NCI-H524 treated with DMSO at 0.1 percent for 48 hours (cell line): ENCODE measurements around the gene BRD8.
"Not testable (repeated sequence)": the region's sequence is repeated elsewhere in the genome, so short reads cannot be mapped to it uniquely, and the experiment has no call there.

Source experiments
- DNase-seq: peaks from one replicate; lab custom pipeline; 2025; lab: John Stamatoyannopoulos, UW

BRD8 gene

GRCh38 chr5:138157626-138158025 lies 20.8 kb downstream of the BRD8 start:
- DNase-seq = no peak

GRCh38 chr5:138155977-138156376 lies 22.5 kb downstream of the BRD8 start:
- not testable (repeated sequence) for DNase-seq

GRCh38 chr5:138149530-138149929 lies 28.9 kb downstream of the BRD8 start:
- DNase-seq = no peak

- DNase-seq = no peak
Observed at GRCh38 chr5:138148811-138149210, 29.6 kb downstream of the BRD8 start.

GRCh38 chr5:138143578-138143977 lies 34.9 kb downstream of the BRD8 start:
- DNase-seq = not testable (repeated sequence)

GRCh38 chr5:138141734-138142133 lies 36.7 kb downstream of the BRD8 start:
- DNase-seq = peak; percentile 86

- DNase-seq = no peak
Observed at GRCh38 chr5:138140268-138140667, 38.2 kb downstream of the BRD8 start.

- DNase-seq = no peak
Observed at GRCh38 chr5:138139781-138140090, 38.7 kb downstream of the BRD8 start.

GRCh38 chr5:138138949-138139780 lies 39.3 kb downstream of the BRD8 start, which contains the start of gene NME5:
TSS of gene NME5 (minus strand) at chr5:138139428. CDS start at chr5:138138780, 648 bp downstream.
- DNase-seq = peak; percentile 22

- no peak for DNase-seq
Observed at GRCh38 chr5:138132543-138132942, 45.9 kb downstream of the BRD8 start.

- no peak for DNase-seq
Observed at GRCh38 chr5:138129347-138129746, 49.1 kb downstream of the BRD8 start.

GRCh38 chr5:138128334-138128733 lies 50.1 kb downstream of the BRD8 start:
- no peak for DNase-seq

- no peak for DNase-seq
Observed at GRCh38 chr5:138115254-138115653, 63.2 kb downstream of the BRD8 start.

- no peak for DNase-seq
Observed at GRCh38 chr5:138111937-138112336, 66.5 kb downstream of the BRD8 start.

GRCh38 chr5:138111181-138111580 lies 67.2 kb downstream of the BRD8 start:
- DNase-seq = no peak

- no peak for DNase-seq
Observed at GRCh38 chr5:138110266-138110963, 68.0 kb downstream of the BRD8 start.

- no peak for DNase-seq
Observed at GRCh38 chr5:138109463-138110265, 68.8 kb downstream of the BRD8 start.

GRCh38 chr5:138107213-138107612 lies 71.2 kb downstream of the BRD8 start:
- DNase-seq = no peak

GRCh38 chr5:138105709-138106108 lies 72.7 kb downstream of the BRD8 start:
- DNase-seq = no peak

- DNase-seq = no peak
Observed at GRCh38 chr5:138103319-138103637, 75.2 kb downstream of the BRD8 start.

GRCh38 chr5:138102454-138103318 lies 75.7 kb downstream of the BRD8 start:
- DNase-seq = no peak
